KOPT-K1 (cell line): ENCODE measurements around the gene PXDC1.
"Not testable (repeated sequence)": the region's sequence is repeated elsewhere in the genome, so short reads cannot be mapped to it uniquely, and the experiment has no call there.

Source experiments
- H3K27ac ChIP-seq: fragments of 200-600 bp; sonication (generic); 2 replicates; pipeline ENCODE4 v1.5.1; 2016; ENCODE audit warnings: antibody characterized with exemption, mild to moderate bottlenecking, low read depth, low read length; ENCODE audit not compliant: poor library complexity, severe bottlenecking
- H3K36me3 ChIP-seq: fragments of 200-600 bp; sonication (generic); 2 replicates; pipeline ENCODE4 v1.5.1; 2017; ENCODE audit warnings: antibody characterized with exemption, mild to moderate bottlenecking, low read length, moderate library complexity; ENCODE audit not compliant: insufficient read depth
- H3K9me3 ChIP-seq: fragments of 200-600 bp; sonication (generic); 2 replicates; pipeline ENCODE4 v1.5.1; 2017; ENCODE audit warnings: antibody characterized with exemption, low read length, mild to moderate bottlenecking; ENCODE audit not compliant: insufficient read depth, poor library complexity, severe bottlenecking

Gene PXDC1

DNA sequence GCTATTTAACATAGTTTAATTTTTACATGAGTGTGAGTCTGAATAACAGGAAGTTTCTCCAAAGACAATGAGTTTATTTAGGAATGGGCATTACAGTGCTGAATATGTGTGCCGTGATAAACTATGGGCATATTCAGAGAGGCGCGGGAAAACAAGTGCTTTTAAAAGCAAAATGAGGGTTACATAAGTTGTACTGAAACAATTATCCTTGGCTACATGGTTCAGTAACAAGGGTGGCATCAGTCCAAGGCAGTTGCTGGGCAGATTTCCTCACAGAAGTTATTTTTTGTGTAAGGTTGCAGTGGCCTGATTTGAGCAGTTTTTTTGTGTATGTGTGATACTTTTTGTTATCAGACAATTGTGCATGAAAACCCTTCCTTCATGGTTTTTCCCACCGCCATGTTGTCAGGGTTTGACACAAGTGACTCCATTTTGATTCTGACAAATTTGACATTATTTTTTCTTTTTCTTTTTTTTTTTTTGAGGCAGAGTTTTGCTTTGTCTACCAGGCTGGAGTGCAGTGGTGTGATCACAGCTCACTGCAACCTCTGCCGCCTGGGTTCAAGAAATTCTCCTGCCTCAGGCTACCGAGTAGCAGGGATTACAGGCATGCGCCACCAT is 22.3 kb upstream of the PXDC1 start:
- Histone ChIP-seq H3K36me3 (no peaks in the 10 kb centered on the region), H3K27ac (no peak overlapping the region), H3K9me3 (no peaks in the 10 kb centered on the region)

DNA sequence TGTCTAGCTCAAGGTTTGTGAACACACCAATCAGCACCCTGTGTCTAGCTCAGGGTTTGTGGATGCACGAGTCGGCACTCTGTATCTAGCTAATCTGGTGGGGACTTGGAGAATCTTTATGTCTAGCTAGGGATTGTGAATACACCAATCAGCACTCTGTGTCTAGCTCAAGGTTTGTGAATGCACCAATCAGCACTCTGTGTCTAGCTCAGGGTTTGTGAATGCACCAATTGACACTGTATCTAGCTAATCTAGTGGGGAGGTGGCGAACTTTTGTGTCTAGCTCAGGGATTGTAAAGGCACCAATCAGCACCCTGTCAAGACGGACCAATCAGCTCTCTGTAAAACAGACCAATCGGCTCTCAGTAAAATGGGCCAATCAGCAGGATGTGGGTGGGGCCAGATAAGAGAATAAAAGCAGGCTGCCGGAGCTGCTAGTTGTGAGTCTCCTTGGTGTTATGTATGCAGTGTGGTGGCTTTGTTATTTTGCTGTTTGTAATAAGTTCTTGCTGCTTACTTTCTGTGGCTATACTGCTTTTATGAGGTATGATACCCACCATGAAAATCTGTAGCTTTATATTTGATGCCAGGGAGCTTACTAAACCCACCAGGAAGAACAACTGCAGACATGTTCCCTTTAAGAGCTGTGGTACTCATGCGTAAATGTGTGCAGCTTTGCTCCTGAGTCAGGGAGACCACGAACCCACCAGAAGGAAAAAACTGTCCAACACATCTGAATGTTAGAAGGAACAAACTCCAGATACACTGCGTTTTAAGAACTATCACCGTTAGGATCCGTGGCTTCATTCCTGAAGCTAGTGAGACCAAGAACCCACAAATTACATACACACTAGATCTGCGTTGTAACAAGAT is 20.9 kb upstream of the PXDC1 start:
- not testable (repeated sequence) for H3K36me3 ChIP-seq, H3K9me3 ChIP-seq, H3K27ac ChIP-seq

DNA sequence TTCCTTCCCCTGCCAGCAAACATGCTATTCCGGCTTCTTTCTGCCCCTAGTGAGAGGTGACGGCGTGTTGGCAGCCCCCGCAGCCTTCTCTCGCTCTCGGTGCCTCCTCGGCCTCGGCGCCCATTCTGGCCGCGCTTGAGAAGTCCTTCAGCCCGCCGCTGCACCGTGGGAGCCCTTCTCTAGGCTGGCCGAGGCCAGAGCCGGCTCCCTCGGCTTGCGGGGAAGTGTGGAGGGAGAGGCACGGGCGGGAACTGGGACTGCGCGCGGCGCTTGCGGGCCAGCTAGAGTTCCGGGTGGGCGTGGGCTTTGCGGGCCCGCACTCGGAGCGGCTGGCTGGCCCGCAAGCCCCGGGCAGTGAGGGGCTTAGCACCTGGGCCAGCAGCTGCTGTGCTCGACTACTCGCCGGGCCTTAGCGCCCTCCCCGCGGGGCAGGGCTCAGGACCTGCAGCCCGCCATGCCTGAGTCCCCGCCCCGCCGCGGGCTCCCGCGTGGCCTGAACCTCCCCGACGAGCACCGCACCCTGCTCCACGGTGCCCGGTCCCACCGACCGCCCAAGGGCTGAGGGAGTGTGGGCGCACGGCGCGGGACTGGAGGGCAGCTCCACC is 20.0 kb upstream of the PXDC1 start:
- no peak overlapping the region for H3K27ac ChIP-seq
- no peaks in the 10 kb centered on the region for H3K36me3 ChIP-seq
- no peaks in the 10 kb centered on the region for H3K9me3 ChIP-seq

DNA sequence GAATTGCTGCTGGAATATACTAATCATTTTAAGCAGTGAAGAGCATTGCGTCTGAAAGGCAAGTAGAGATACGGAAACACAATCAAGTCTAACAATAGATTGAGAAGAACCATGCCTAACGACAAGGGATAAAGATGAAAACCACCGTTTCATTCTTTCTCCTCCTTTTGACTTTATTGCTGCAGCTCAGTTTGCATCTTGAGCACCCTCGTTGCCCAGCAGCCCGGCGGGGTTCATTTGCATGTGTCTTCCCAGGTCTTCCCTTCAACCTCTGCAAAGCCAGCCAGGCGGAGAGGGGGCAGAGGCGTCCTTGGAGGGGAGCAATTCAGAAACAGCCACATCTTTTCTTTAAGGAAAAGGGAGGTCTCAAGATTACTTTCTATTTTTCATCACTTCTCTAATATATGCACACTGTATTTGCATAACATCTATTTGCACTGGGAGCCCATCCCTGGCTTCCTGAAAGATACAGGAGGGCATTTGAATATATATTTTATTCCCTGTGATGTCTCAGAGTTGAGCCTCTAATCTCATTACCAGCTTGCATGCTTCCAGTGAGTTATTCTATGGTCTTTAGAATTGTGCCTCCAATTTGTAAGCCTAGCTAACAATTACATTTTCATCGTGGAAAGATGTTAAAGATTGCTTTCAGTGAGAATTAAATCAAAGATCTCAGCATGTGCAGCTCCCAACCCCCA is 18.7 kb upstream of the PXDC1 start:
- no peak overlapping the region for H3K27ac ChIP-seq
- H3K36me3 ChIP-seq, result no peaks in the 10 kb centered on the region
- H3K9me3 ChIP-seq, result no peaks in the 10 kb centered on the region

DNA sequence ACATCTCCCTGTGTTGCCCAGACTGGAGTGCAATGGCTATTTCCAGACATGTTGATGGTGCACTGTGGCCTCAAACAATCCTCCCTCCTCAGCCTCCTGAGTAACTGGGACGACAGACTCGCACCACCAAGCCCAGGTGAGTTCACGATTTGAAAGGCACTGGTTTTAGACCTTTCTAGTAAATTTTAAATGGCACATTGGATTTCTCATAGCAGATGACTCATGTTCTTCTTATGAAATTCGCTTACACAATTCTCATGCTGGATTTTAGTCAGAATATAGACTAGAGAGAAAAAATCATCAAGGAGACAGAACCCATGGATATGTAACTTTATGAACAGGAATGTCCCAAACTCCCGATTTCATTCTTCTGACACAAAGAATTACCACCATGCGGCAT is 18.1 kb upstream of the PXDC1 start:
- Histone ChIP-seq H3K9me3 (no peaks in the 10 kb centered on the region), H3K36me3 (no peaks in the 10 kb centered on the region), H3K27ac (no peak overlapping the region)

DNA sequence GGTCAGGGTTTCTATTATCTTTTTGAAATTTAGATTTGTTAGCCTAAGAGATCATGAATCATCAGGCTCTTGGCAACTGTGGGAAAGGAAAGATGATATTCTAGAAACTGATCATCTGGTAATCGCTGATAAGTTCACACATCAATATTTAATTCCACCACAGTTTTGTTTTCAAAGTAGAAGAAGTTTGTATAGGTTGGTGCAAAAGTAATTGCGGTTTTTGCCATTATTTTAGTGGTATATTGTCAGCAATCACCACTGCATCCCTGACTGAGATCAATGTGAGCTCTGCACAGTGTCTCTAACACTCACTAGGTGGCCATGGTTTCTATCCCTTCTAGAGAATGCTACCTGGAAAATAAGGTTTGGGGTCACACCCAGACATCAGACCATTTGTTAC is 17.0 kb upstream of the PXDC1 start:
- H3K27ac ChIP-seq, result no peak overlapping the region
- no peaks in the 10 kb centered on the region for H3K36me3 ChIP-seq
- H3K9me3 ChIP-seq, result no peaks in the 10 kb centered on the region

DNA sequence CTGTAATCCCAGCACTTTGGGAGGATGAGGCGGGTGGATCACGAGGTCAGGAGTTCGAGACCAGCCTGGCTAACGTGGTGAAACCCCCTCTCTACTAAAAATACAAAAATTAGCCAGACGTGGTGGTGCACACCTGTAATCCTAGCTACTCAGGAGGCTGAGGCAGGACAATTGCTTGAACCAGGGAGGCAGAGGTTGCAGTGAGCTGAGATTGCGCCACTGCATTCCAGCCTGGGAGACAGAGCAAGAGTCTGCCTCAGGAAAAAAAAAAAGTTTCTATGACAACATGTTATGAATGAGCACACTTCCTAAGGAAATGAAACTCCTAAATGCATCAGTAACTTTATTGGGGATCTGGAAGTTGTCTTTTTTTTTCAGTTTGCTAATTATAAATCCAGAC is 16.0 kb upstream of the PXDC1 start:
- not testable (repeated sequence) for H3K36me3 ChIP-seq, H3K9me3 ChIP-seq, H3K27ac ChIP-seq

DNA sequence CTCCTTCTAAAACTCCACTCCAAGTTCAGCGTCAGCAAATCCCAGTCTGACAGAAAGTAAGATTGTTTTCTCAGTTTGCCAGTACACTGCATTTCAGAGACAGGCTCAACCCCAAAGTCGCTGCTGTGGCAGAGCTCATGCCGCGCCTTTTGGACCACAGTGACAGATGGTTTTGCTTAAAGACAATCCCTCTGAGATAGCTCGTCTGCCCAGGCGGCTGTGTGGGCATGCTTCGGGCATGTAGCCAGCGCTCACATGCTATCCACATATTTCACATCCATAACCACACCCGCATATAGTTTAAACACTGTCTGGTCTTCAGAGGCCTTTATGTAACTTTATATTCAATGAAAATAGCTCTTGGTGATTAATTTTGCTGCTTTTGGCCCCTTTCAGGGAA is 14.7 kb upstream of the PXDC1 start:
- H3K27ac ChIP-seq, result no peak overlapping the region
- H3K9me3 ChIP-seq, result no peaks in the 10 kb centered on the region
- H3K36me3 ChIP-seq, result no peaks in the 10 kb centered on the region

DNA sequence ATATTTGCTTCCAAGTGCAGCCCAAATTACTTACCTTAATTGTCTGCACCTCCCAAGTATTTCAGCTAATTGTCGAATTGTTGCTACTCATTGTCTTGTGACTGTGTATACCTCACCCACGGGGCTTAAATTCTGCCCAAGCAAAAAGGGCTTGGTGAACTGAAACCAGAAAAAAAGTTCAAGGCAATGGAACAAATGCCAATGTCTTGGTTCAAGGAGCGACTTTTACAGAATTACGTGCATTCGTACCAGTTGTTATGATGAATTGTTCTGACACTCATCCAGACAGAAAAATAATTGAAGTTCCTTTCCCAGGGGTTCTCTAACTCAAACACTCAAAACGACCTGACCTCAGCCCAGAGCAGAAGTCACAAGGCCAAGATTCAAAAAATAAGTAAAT is 13.9 kb upstream of the PXDC1 start:
- H3K27ac ChIP-seq, result no peak overlapping the region

DNA sequence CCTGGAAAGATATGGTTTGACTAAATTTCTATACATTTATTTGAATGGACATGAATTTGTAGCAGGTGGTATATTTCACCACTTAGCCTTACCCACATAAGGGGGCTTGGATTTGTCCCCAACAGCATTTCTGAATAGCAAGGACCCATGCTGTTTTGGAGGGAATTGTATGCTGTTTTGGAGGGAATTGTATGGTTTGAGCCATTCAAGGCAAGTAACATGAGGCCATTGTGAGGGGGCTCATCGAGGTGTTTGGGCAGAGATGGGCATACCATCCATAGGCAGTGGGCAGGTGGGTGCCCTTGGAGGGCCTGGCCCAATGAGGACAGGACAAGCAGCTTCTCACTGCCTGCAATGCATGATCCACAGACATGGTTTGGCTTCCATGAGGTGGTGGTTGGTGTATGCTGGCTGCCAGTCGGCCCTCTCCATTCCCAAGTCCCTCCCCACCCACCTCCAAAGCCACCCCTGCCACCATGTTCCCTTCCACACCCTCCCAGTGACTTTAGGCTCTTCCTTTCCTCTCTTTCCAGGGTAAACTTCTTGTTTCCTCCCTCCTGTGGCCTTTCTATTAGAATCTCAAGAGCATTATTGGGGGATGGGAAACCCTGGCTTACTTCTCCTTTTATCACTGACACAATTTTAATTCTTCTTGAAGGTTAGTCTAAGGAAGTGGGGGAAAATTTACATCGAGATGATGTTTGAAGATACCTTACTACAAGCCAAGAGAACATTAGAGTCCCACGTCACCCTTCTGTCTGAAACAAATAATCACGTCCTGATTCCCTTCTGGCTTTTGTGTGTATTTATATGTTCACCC is 13.2 kb upstream of the PXDC1 start:
- no peaks in the 10 kb centered on the region for H3K36me3 ChIP-seq
- H3K27ac ChIP-seq, result no peak overlapping the region
- no peaks in the 10 kb centered on the region for H3K9me3 ChIP-seq

More for the DNA sequence above, 13.9 kb upstream of the PXDC1 start:
- Histone ChIP-seq H3K9me3 (no peaks in the 10 kb centered on the region), H3K36me3 (no peaks in the 10 kb centered on the region)

DNA sequence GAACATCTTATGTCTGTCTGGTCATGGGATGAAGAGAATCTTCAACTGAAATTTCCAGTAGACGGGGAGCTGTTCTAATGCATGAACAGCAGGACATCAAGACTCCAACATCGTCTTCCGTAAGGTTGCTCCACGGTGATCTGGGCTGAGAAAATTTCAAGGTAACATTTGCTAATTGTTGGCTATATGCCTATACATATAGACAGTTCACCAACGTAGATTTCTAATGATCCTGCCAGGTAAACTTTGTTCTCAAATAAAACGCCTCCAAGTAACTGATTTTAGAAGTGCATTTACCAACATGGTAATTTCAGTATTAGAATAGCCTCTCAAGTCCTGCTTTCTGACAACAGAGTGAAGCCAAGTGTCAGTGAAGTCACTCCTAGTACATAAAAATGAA is 11.3 kb upstream of the PXDC1 start:
- Histone ChIP-seq H3K36me3 (no peaks in the 10 kb centered on the region), H3K9me3 (no peaks in the 10 kb centered on the region), H3K27ac (no peak overlapping the region)

DNA sequence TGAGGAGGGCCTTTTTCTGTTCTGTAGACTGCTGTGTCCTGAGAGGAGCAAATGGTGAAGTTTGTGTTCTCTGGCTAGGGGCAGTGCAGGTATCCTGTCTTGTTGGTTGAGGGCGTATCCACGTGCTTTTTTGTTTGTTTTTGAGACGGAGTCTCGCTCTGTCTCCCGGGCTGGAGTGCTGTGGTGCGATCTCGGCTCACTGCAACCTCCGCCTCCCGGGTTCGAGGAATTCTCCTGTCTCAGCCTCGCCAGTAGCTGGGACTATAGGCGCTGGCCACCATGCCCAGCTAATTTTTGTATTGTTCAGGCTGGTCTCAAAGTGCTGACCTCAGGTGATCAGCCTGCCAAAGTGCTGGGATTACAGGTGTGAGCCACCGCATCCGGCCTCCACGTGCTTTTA is 10.8 kb upstream of the PXDC1 start:
- no peak overlapping the region for H3K27ac ChIP-seq
- H3K9me3 ChIP-seq, result no peaks in the 10 kb centered on the region

DNA sequence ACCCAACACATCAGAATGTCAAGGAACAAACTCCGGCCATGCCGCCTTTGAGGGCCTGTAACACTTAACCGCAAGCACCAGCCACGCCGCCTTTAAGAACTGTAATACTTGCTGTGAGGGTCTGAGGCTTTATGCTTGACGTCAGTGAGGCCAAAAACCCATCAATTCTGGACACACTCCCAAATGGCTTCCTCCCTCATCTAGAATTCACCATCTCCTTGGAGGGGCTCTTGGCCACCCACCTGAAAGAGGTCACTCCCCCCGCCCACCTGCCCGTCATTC is 10.4 kb upstream of the PXDC1 start:
- H3K36me3 ChIP-seq, result no peaks in the 10 kb centered on the region
- no peaks in the 10 kb centered on the region for H3K9me3 ChIP-seq
- no peak overlapping the region for H3K27ac ChIP-seq

More for the DNA sequence above, 10.8 kb upstream of the PXDC1 start:
- H3K36me3 ChIP-seq, result no peaks in the 10 kb centered on the region

DNA sequence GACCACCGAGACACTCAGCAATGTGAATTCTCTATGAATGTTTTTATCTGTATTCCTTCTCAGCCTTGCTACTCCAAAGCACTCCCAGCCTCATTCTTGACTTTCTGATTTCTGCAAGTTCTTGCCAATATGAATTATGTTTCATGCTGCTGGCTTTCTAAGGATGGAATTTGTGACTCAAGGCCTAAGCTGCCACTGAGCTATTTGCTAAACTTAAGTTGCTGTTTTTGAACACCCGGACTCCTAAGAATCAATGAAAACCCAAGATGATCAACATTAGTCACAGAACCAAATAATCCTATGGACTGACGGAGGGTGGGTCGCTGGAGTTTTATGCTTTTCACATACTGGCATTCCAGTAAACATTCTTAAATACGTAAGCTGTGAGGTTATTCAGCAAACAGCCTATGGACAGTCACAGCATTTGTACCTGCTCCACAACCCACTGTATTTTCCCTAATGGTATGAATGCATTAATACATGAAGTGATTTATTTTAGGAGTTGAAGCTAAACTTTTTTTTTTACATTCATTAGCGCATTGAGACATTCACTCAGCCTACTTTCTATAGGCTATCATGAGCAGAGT is 8.2 kb upstream of the PXDC1 start:
- H3K36me3 ChIP-seq, result no peaks in the 10 kb centered on the region
- no peaks in the 10 kb centered on the region for H3K9me3 ChIP-seq
- no peak overlapping the region for H3K27ac ChIP-seq

DNA sequence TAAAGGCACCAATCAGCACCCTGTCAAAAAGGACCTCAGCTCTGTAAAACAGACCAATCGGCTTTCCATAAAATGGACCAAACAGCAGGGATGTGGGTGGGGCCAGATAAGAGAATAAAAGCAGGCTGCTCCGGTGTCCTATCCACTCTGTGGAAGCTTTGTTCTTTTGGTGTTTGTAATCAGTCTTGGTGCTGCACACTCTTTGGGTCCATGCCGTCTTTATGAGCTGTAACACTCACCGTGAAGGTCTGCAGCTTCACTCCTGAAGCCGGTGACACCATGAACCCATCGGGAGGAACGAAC is 7.3 kb upstream of the PXDC1 start:
- no peaks in the 10 kb centered on the region for H3K36me3 ChIP-seq
- no peak overlapping the region for H3K27ac ChIP-seq
- no peaks in the 10 kb centered on the region for H3K9me3 ChIP-seq
